HG03159 (cell line): ENCODE measurements around the gene YJEFN3.

Experiments
- ATAC-seq: cut with Tn5 transposase; IDR thresholded peaks from one replicate; pipeline ENCODE4 v1.9.1; 2021; ENCODE audit warnings: mild to moderate bottlenecking, moderate library complexity; ENCODE audit not compliant: unreplicated experiment

The YJEFN3 gene

GRCh38 chr19:19550485-19550929 is 21.8 kb downstream of the YJEFN3 start:
- ATAC-seq, result no peak

GRCh38 chr19:19550972-19551852 is 22.5 kb downstream of the YJEFN3 start:
- ATAC-seq, result no peak

GRCh38 chr19:19551853-19552192 is 23.1 kb downstream of the YJEFN3 start:
- no peak for ATAC-seq

- ATAC-seq, result no peak
Measured at GRCh38 chr19:19552798-19553197, 24.1 kb downstream of the YJEFN3 start.

GRCh38 chr19:19553670-19554069 is 25.0 kb downstream of the YJEFN3 start:
- no peak for ATAC-seq

GRCh38 chr19:19554074-19555023 is 25.6 kb downstream of the YJEFN3 start:
- no peak for ATAC-seq

- no peak for ATAC-seq
Measured at GRCh38 chr19:19558055-19558454, 29.3 kb downstream of the YJEFN3 start.

- ATAC-seq, result no peak
Measured at GRCh38 chr19:19558636-19559035, 29.9 kb downstream of the YJEFN3 start.

GRCh38 chr19:19559931-19560330 is 31.2 kb downstream of the YJEFN3 start:
- no peak for ATAC-seq

- ATAC-seq, result no peak
Measured at GRCh38 chr19:19561946-19562664, 33.4 kb downstream of the YJEFN3 start.

GRCh38 chr19:19562665-19563347 is 34.1 kb downstream of the YJEFN3 start:
- no peak for ATAC-seq

- no peak for ATAC-seq
Measured at GRCh38 chr19:19563348-19563848, 34.7 kb downstream of the YJEFN3 start.

- no peak for ATAC-seq
Measured at GRCh38 chr19:19566306-19566705, 37.6 kb downstream of the YJEFN3 start.

- ATAC-seq, result no peak
Measured at GRCh38 chr19:19567391-19567790, 38.7 kb downstream of the YJEFN3 start.

GRCh38 chr19:19568802-19569756 is 40.4 kb downstream of the YJEFN3 start:
- ATAC-seq, result no peak

- no peak for ATAC-seq
Measured at GRCh38 chr19:19570571-19570970, 41.9 kb downstream of the YJEFN3 start.

GRCh38 chr19:19571071-19571786 is 42.5 kb downstream of the YJEFN3 start:
- no peak for ATAC-seq

GRCh38 chr19:19575411-19575810 is 46.7 kb downstream of the YJEFN3 start:
- ATAC-seq, result no peak
